Stimulated activated CD4-positive, alpha-beta T cell treated with anti-CD3 and anti-CD28 coated beads, TNF-alpha, amount 100 ng/mL, for 1 hour (primary cell): ENCODE data around the gene MADD.

Experiments
- DNase-seq, 3 donors: peaks; one replicate each; pipeline ENCODE4 v3.0.0-alpha.2; 2020; ENCODE audit warnings: low read depth in 3 of 3, low spot score in 1 of 3

The MADD gene

GRCh38 chr11:47338396-47339241, 68.7 kb downstream of the MADD start:
- no peak for DNase-seq

GRCh38 chr11:47340010-47340409, 70.1 kb downstream of the MADD start:
- DNase-seq: no peak

- DNase-seq: no peak
Measured at GRCh38 chr11:47340980-47341775, 71.2 kb downstream of the MADD start.

- DNase-seq: no peak
Measured at GRCh38 chr11:47342036-47342803, 72.3 kb downstream of the MADD start.

- no peak for DNase-seq
Measured at GRCh38 chr11:47342854-47343253, 72.9 kb downstream of the MADD start.

- DNase-seq: no peak
Measured at GRCh38 chr11:47345890-47346563, 76.1 kb downstream of the MADD start.

GRCh38 chr11:47347137-47347536, 77.2 kb downstream of the MADD start:
- no peak for DNase-seq

- DNase-seq: no peak
Measured at GRCh38 chr11:47348131-47348802, 78.3 kb downstream of the MADD start.

GRCh38 chr11:47348859-47349258, 78.9 kb downstream of the MADD start:
- no peak for DNase-seq

- no peak for DNase-seq
Measured at GRCh38 chr11:47349521-47350095, 79.7 kb downstream of the MADD start.

- no peak for DNase-seq
Measured at GRCh38 chr11:47350315-47350714, 80.4 kb downstream of the MADD start.

- DNase-seq: no peak
Measured at GRCh38 chr11:47351156-47352126, 81.5 kb downstream of the MADD start.

GRCh38 chr11:47352556-47352955, 82.6 kb downstream of the MADD start, which contains the start of gene MYBPC3:
TSS of gene MYBPC3 (minus strand) at chr11:47352702. CDS start at chr11:47352647, 55 bp downstream.
- DNase-seq: no peak

GRCh38 chr11:47353978-47354774, 84.2 kb downstream of the MADD start:
- DNase-seq: no peak

GRCh38 chr11:47354913-47355282, 85.0 kb downstream of the MADD start:
- DNase-seq: no peak

GRCh38 chr11:47355283-47356128, 85.6 kb downstream of the MADD start:
- DNase-seq: no peak
